K562 (cell line): ENCODE data around the gene FILIP1L. TPM values are rescaled to one million over a fixed set of nuclear protein-coding genes. Genes with fewer than 3 reads are reported as not detected.

Experiments used
- EP300 ChIP-seq: IDR thresholded peaks from 2 replicates; pipeline ENCODE4 v1.6.1; 2012; ENCODE audit warnings: low read length, improper control_type of control experiment
- KDM5B ChIP-seq: fragments of 200-600 bp; sonication (generic); IDR thresholded peaks from 2 replicates; pipeline ENCODE4 v1.6.1; 2012; ENCODE audit warnings: low read depth, mild to moderate bottlenecking, moderate library complexity, low read length, control low read depth, inconsistent platforms; ENCODE audit not compliant: insufficient replicate concordance
- OTX1 ChIP-seq: fragments of 450-650 bp; formaldehyde crosslinking; IDR thresholded peaks from 2 replicates; pipeline ENCODE4 v1.4.0; 2022; ENCODE audit warnings: mild to moderate bottlenecking
- POLR3G ChIP-seq: IDR thresholded peaks from 2 replicates; pipeline ENCODE4 v1.6.1; 2011; ENCODE audit not compliant: insufficient read length, insufficient replicate concordance; ENCODE audit errors: extremely low read depth
- SMAD2 ChIP-seq: fragments of 150-350 bp; IDR thresholded peaks from 2 replicates; pipeline ENCODE4 v1.6.1; 2014; ENCODE audit warnings: low read depth, mild to moderate bottlenecking, low read length
- SP2 ChIP-seq: IDR thresholded peaks from 2 replicates; pipeline ENCODE4 v1.6.1; 2011; ENCODE audit warnings: mild to moderate bottlenecking, low read depth, low read length, moderate library complexity; ENCODE audit not compliant: poor library complexity, severe bottlenecking; ENCODE audit errors: extremely low read depth
- ZFX ChIP-seq: sonication (generic); formaldehyde crosslinking; IDR thresholded peaks from 2 replicates; pipeline ENCODE4 v1.8.0; 2022; ENCODE audit warnings: mild to moderate bottlenecking, missing genetic modification reagents, moderate library complexity
- ZNF584 ChIP-seq: fragments of 200-800 bp; sonication (Bioruptor generic); IDR thresholded peaks from 2 replicates; pipeline ENCODE4 v1.6.1; 2016; ENCODE audit warnings: low read depth, mild to moderate bottlenecking, missing genetic modification characterization, missing compliant biosample characterization
- polyA plus RNA-seq, 8 experiments: library from polyadenylated mRNA; depleted of rRNA in 4 of 8; stranded (reverse) in 5 of 8; unstranded in 3 of 8; fragments of >200 nt; fragmentation: Nextera tagmentation in 2 of 8; fragmentation: Illumina TruSeq in 1 of 8; extraction: Ambion mirVana in 2 of 8; extraction: Trizol in 1 of 8; gene quantifications; 2 replicates each; pipeline versions ENCODE4 v1.2.1 to v1.2.3, GENCODE V29; 2011 to 2014; ENCODE audit warnings: inconsistent platforms in 1 of 8, missing spikeins in 1 of 8
- total RNA-seq, 7 experiments: library from RNA; depleted of rRNA in 6 of 7; stranded (reverse); fragments of >200 nt in 6 of 7; fragmentation: Illumina TruSeq in 2 of 7; extraction: Trizol in 2 of 7; gene quantifications; 2 replicates each; pipeline versions ENCODE4 v1.2.1 to v1.2.3, GENCODE V29; 2011 to 2021; ENCODE audit warnings: low replicate concordance in 1 of 7
- TF ChIP-seq, protein P1 (sequence below), 3 experiments: fragments of 200-800 bp in 1 of 3; fragments of 250-450 bp in 1 of 3; fragments of 450-650 bp in 1 of 3; sonication (Bioruptor Pico) in 1 of 3; sonication (Bioruptor generic) in 1 of 3; formaldehyde crosslinking in 1 of 3; IDR thresholded peaks; 2 replicates each; pipeline versions ENCODE4 v1.6.1 to v1.8.0; 2016 to 2022; ENCODE audit warnings: mild to moderate bottlenecking in 2 of 3, missing genetic modification characterization in 2 of 3, missing compliant biosample characterization in 1 of 3, moderate library complexity in 1 of 3
- TF ChIP-seq, protein P2 (sequence below): conservative IDR thresholded peaks from 2 replicates; pipeline ENCODE4 v1.6.1; 2011; ENCODE audit warnings: low read depth, mild to moderate bottlenecking, low read length; ENCODE audit not compliant: control insufficient read depth
- TF ChIP-seq, protein P3 (sequence below), 2 experiments: fragments of 450-650 bp in 1 of 2; sonication (generic) in 1 of 2; formaldehyde crosslinking in 1 of 2; IDR thresholded peaks in 1 of 2; conservative IDR thresholded peaks in 1 of 2; 2 replicates each; pipeline versions ENCODE4 v1.6.1 to v1.8.1; 2016 to 2023; ENCODE audit warnings: mild to moderate bottlenecking in 2 of 2, moderate library complexity in 2 of 2, inconsistent platforms in 1 of 2, missing genetic modification reagents in 1 of 2
- TF ChIP-seq, protein P4 (sequence below): sonication (generic); formaldehyde crosslinking; IDR thresholded peaks from 2 replicates; pipeline ENCODE4 v1.8.1; 2023; ENCODE audit warnings: mild to moderate bottlenecking, missing genetic modification reagents
- TF ChIP-seq, protein P5 (sequence below): fragments of 450-650 bp; IDR thresholded peaks from 2 replicates; pipeline ENCODE4 v1.6.1; 2016; ENCODE audit warnings: low read depth, mild to moderate bottlenecking, moderate library complexity
- TF ChIP-seq, protein P6 (sequence below), 2 experiments: fragments of 450-650 bp; IDR thresholded peaks; 2 replicates each; pipeline ENCODE4 v1.6.1; 2016

Gene FILIP1L
- total and polyA plus RNA-seq, 9 of the 15 experiments (the other 6 are each of a cell fraction or from before 2014, with no cell fraction given): 0.50 to 2.1 (median 1.1) TPM

DNA sequence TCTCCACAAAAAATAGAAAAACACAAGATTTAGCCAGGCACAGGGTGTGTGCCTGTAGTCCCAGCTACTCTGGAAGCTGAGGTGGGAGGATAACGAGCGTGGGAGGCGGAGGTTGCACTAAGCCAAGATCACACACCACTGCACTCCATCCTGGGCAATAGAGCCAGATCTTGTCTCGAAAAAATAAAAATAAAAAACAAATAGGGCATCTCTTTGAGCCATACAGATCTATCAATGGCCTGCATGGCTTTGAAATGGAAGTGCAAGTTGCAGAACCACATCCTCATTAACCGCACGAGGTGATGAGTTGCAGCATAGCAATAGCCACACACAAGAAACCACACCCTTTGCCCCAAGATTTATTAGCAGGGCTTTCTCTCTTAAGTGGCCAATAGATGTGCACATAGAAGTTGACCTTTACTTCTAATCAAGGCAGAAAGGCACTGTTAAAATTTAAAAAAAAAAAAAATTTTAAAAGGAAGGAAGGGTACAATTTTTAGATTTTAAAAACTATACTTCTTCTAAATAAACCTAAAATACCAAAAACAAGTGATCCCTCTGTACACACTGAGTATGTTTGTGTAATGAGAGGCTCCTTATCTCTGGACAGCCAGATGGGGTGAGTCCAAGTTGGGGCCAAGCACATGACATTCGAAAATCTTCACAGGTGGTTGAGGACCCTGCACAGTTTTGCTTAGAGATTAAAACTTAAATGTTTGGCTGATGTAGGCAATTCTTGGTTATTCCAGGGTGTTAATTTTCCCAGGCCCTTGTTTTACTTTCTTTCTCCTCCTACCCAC lies 53.4 kb downstream of the FILIP1L start (continued):
- TF ChIP-seq, protein P1, sequence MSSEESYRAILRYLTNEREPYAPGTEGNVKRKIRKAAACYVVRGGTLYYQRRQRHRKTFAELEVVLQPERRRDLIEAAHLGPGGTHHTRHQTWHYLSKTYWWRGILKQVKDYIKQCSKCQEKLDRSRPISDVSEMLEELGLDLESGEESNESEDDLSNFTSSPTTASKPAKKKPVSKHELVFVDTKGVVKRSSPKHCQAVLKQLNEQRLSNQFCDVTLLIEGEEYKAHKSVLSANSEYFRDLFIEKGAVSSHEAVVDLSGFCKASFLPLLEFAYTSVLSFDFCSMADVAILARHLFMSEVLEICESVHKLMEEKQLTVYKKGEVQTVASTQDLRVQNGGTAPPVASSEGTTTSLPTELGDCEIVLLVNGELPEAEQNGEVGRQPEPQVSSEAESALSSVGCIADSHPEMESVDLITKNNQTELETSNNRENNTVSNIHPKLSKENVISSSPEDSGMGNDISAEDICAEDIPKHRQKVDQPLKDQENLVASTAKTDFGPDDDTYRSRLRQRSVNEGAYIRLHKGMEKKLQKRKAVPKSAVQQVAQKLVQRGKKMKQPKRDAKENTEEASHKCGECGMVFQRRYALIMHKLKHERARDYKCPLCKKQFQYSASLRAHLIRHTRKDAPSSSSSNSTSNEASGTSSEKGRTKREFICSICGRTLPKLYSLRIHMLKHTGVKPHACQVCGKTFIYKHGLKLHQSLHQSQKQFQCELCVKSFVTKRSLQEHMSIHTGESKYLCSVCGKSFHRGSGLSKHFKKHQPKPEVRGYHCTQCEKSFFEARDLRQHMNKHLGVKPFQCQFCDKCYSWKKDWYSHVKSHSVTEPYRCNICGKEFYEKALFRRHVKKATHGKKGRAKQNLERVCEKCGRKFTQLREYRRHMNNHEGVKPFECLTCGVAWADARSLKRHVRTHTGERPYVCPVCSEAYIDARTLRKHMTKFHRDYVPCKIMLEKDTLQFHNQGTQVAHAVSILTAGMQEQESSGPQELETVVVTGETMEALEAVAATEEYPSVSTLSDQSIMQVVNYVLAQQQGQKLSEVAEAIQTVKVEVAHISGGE (CRISPR knock-in tag; IDR thresholded peaks at IDR 0.05): no peak
- TF ChIP-seq, protein P2, sequence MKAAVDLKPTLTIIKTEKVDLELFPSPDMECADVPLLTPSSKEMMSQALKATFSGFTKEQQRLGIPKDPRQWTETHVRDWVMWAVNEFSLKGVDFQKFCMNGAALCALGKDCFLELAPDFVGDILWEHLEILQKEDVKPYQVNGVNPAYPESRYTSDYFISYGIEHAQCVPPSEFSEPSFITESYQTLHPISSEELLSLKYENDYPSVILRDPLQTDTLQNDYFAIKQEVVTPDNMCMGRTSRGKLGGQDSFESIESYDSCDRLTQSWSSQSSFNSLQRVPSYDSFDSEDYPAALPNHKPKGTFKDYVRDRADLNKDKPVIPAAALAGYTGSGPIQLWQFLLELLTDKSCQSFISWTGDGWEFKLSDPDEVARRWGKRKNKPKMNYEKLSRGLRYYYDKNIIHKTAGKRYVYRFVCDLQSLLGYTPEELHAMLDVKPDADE: no peak
- TF ChIP-seq SMAD2: no peak
- no peak for TF ChIP-seq POLR3G
- no peak for TF ChIP-seq OTX1 (CRISPR knock-in tag)
- TF ChIP-seq, protein P3, sequence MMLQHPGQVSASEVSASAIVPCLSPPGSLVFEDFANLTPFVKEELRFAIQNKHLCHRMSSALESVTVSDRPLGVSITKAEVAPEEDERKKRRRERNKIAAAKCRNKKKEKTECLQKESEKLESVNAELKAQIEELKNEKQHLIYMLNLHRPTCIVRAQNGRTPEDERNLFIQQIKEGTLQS (IDR thresholded peaks at IDR 0.05): no peak
- TF ChIP-seq, protein P3 (CRISPR knock-in tag; conservative IDR thresholded peaks at IDR 0.05): no peak
- no peak for TF ChIP-seq KDM5B
- TF ChIP-seq EP300: peak; percentile 72
- TF ChIP-seq SP2: no peak
- TF ChIP-seq ZNF584 (CRISPR knock-in tag): no peak
- TF ChIP-seq, protein P4, sequence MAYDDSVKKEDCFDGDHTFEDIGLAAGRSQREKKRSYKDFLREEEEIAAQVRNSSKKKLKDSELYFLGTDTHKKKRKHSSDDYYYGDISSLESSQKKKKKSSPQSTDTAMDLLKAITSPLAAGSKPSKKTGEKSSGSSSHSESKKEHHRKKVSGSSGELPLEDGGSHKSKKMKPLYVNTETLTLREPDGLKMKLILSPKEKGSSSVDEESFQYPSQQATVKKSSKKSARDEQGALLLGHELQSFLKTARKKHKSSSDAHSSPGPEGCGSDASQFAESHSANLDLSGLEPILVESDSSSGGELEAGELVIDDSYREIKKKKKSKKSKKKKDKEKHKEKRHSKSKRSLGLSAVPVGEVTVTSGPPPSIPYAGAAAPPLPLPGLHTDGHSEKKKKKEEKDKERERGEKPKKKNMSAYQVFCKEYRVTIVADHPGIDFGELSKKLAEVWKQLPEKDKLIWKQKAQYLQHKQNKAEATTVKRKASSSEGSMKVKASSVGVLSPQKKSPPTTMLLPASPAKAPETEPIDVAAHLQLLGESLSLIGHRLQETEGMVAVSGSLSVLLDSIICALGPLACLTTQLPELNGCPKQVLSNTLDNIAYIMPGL (CRISPR knock-in tag): no peak
- TF ChIP-seq, protein P5, sequence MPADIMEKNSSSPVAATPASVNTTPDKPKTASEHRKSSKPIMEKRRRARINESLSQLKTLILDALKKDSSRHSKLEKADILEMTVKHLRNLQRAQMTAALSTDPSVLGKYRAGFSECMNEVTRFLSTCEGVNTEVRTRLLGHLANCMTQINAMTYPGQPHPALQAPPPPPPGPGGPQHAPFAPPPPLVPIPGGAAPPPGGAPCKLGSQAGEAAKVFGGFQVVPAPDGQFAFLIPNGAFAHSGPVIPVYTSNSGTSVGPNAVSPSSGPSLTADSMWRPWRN: peak; percentile 30; the same call in 1 of the 2 replicates
- TF ChIP-seq, protein P6, sequence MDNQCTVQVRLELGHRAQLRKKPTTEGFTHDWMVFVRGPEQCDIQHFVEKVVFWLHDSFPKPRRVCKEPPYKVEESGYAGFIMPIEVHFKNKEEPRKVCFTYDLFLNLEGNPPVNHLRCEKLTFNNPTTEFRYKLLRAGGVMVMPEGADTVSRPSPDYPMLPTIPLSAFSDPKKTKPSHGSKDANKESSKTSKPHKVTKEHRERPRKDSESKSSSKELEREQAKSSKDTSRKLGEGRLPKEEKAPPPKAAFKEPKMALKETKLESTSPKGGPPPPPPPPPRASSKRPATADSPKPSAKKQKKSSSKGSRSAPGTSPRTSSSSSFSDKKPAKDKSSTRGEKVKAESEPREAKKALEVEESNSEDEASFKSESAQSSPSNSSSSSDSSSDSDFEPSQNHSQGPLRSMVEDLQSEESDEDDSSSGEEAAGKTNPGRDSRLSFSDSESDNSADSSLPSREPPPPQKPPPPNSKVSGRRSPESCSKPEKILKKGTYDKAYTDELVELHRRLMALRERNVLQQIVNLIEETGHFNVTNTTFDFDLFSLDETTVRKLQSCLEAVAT (IDR thresholded peaks at IDR 0.05): 0 out of 4 replicates have a peak, but pooled peaks of 1 of the 2 experiments have one; percentile 28
- TF ChIP-seq ZFX (CRISPR knock-in tag): no peak
